ENCODE results near the gene PLEKHM2. TPM values are rescaled to one million over a fixed set of nuclear protein-coding genes. Genes with fewer than 3 reads are reported as not detected.

The PLEKHM2 gene
- total and polyA plus RNA-seq, 12 donors = 63.7 to 106 (median 76.7) TPM

- 90 to 94% methylated on average over 11 of the region's 11 CpGs for WGBS, 2 donors
- Histone ChIP-seq H3K4me3 (no peak overlapping the region), H3K27ac (no peak overlapping the region), H3K4me1 (peaks cover 0 to 34% (median 21%) of the 10 kb centered on the region in 9 donors), H3K27me3 (no peaks in the 10 kb centered on the region), H3K36me3 (peaks cover 0 to 70% (median 58%) of the 10 kb centered on the region in 9 donors), H3K9me3 (no peaks in the 10 kb centered on the region)
- DNase-seq (no peak), ATAC-seq (no peak)
- intact Hi-C loops (cut with DNase I) = loop anchor here in 1 of 10 donors (10.0 kb wide), 1 partner anchor 48 kb away; the partner anchor contains the start of gene PLEKHM2
- TF ChIP-seq, protein P1, sequence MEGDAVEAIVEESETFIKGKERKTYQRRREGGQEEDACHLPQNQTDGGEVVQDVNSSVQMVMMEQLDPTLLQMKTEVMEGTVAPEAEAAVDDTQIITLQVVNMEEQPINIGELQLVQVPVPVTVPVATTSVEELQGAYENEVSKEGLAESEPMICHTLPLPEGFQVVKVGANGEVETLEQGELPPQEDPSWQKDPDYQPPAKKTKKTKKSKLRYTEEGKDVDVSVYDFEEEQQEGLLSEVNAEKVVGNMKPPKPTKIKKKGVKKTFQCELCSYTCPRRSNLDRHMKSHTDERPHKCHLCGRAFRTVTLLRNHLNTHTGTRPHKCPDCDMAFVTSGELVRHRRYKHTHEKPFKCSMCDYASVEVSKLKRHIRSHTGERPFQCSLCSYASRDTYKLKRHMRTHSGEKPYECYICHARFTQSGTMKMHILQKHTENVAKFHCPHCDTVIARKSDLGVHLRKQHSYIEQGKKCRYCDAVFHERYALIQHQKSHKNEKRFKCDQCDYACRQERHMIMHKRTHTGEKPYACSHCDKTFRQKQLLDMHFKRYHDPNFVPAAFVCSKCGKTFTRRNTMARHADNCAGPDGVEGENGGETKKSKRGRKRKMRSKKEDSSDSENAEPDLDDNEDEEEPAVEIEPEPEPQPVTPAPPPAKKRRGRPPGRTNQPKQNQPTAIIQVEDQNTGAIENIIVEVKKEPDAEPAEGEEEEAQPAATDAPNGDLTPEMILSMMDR (IDR thresholded peaks at IDR 0.05) = no peak
Measured at GRCh38 chr1:15733218-15733725, 49.2 kb downstream of the PLEKHM2 start.

DNA sequence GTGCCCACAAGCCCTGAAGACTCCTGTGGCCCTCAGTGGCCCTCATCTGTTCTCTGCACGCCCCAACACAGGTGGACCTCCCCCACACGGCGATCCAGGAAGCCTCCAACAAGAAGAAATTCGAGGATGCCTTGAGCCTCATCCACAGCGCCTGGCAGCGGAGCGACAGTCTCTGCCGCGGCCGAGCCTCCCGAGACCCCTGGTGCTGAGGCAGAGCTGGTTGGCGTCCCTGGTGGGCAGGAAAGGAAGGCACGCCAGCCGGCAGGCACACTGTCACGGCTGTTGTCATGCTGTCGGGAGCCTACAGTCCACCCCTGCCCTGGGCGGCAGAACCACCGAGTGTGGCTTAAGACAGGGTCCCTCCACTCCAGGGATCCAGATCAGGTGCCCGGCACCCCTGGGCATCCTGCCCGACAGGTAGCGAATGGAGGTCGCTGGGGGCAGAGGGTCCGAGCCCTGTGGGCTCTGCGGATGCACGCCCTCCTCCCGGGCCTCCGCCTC is 49.7 kb downstream of the PLEKHM2 start:
- TF ChIP-seq, protein P1 (IDR thresholded peaks at IDR 0.05) = no peak
- H3K36me3 ChIP-seq = peaks cover 0 to 65% (median 53%) of the 10 kb centered on the region in 9 donors
- no peak overlapping the region for H3K27ac ChIP-seq
- DNase-seq = no peak
- H3K9me3 ChIP-seq = no peaks in the 10 kb centered on the region
- H3K4me3 ChIP-seq = no peak overlapping the region
- H3K4me1 ChIP-seq = peaks cover 0 to 34% (median 21%) of the 10 kb centered on the region in 9 donors
- intact Hi-C loops (cut with DNase I) = loop anchor here in 1 of 10 donors (10.0 kb wide), 1 partner anchor 49 kb away; the partner anchor contains the start of gene PLEKHM2
- no peaks in the 10 kb centered on the region for H3K27me3 ChIP-seq
- 89 to 93% methylated on average over 27 of the region's 27 CpGs for WGBS, 2 donors
- no peak for ATAC-seq

- DNase-seq = no peak
- Histone ChIP-seq H3K36me3 (peaks cover 0 to 62% (median 49%) of the 10 kb centered on the region in 9 donors), H3K27me3 (no peaks in the 10 kb centered on the region), H3K9me3 (no peaks in the 10 kb centered on the region), H3K27ac (peak overlapping the region in 1 of 10 donors; percentile 92), H3K4me1 (peaks cover 0 to 34% (median 21%) of the 10 kb centered on the region in 9 donors), H3K4me3 (no peak overlapping the region)
- WGBS, 2 donors = 78 to 84% methylated on average over 13 of the region's 13 CpGs
- intact Hi-C loops (cut with DNase I) = loop anchor here in 1 of 10 donors (10.0 kb wide), 1 partner anchor 49 kb away; the partner anchor contains the start of gene PLEKHM2
- TF ChIP-seq, protein P1 (IDR thresholded peaks at IDR 0.05) = no peak
- no peak for ATAC-seq
Measured at GRCh38 chr1:15734296-15734695, 50.2 kb downstream of the PLEKHM2 start.

GRCh38 chr1:15734901-15735300 is 50.8 kb downstream of the PLEKHM2 start:
- TF ChIP-seq, protein P1 (IDR thresholded peaks at IDR 0.05) = no peak
- intact Hi-C loops (cut with DNase I) = loop anchor here in 1 of 10 donors (10.0 kb wide), 1 partner anchor 50 kb away; the partner anchor contains the start of gene PLEKHM2
- H3K27me3 ChIP-seq = no peaks in the 10 kb centered on the region
- peaks cover 0 to 60% (median 43%) of the 10 kb centered on the region in 9 donors for H3K36me3 ChIP-seq
- peak overlapping the region; percentile 71 to 92 (median 86) for H3K27ac ChIP-seq
- no peak for DNase-seq
- H3K4me3 ChIP-seq = no peak overlapping the region
- no peaks in the 10 kb centered on the region for H3K9me3 ChIP-seq
- 68 to 78% methylated on average over 17 of the region's 17 CpGs for WGBS, 2 donors
- H3K4me1 ChIP-seq = peaks cover 0 to 34% (median 21%) of the 10 kb centered on the region in 9 donors
- ATAC-seq = peak in 1 of 8 donors; percentile 1
